ENCODE measurements around the gene EVC2.

- TF ChIP-seq CTCF (IDR thresholded peaks at IDR 0.05; ENCODE audit: insufficient read depth, low read length) (no peak), POLR2AphosphoS5 (IDR thresholded peaks at IDR 0.05; ENCODE audit: low read depth) (no peak), GABPA (IDR thresholded peaks at IDR 0.05; ENCODE audit: low read depth) (no peak)
Measured at GRCh38 chr4:5566526-5566925, 141.8 kb downstream of the EVC2 start.

Data from HL-60 (cell line).